Trophoblast cell (in vitro differentiated cells and primary cell): ENCODE measurements around the gene LURAP1L.

Experiments used
- DNase-seq, 2 donors: peaks; one replicate each; pipeline ENCODE4 v3.0.0-alpha.2; 2016
- H2AFZ ChIP-seq: 2 replicates; pipeline ENCODE4 v1.6.1; 2013; ENCODE audit warnings: low read length, moderate library complexity, mild to moderate bottlenecking; ENCODE audit not compliant: insufficient read depth, poor library complexity
- H2AK5ac ChIP-seq: 2 replicates; pipeline ENCODE4 v1.6.1; 2013; ENCODE audit warnings: mild to moderate bottlenecking, low read length
- H2BK120ac ChIP-seq: 2 replicates; pipeline ENCODE4 v1.6.1; 2013; ENCODE audit warnings: low read length, mild to moderate bottlenecking, moderate library complexity; ENCODE audit not compliant: insufficient read depth, poor library complexity
- H2BK12ac ChIP-seq: 2 replicates; pipeline ENCODE4 v1.6.1; 2013; ENCODE audit warnings: mild to moderate bottlenecking, low read length, moderate library complexity
- H2BK5ac ChIP-seq: 2 replicates; pipeline ENCODE4 v1.6.1; 2013; ENCODE audit warnings: low read length, low read depth, moderate library complexity, mild to moderate bottlenecking; ENCODE audit not compliant: poor library complexity
- H3K14ac ChIP-seq: 2 replicates; pipeline ENCODE4 v1.6.1; 2013; ENCODE audit warnings: mild to moderate bottlenecking, low read length
- H3K18ac ChIP-seq: 2 replicates; pipeline ENCODE4 v1.6.1; 2013; ENCODE audit warnings: mild to moderate bottlenecking, low read length
- H3K23ac ChIP-seq: 2 replicates; pipeline ENCODE4 v1.6.1; 2013; ENCODE audit warnings: low read length
- H3K27ac ChIP-seq: 2 replicates; pipeline ENCODE4 v1.5.1; 2013; ENCODE audit warnings: low read depth, mild to moderate bottlenecking, inconsistent platforms, low read length, moderate library complexity
- H3K27me3 ChIP-seq: 2 replicates; pipeline ENCODE4 v1.6.1; 2013; ENCODE audit warnings: inconsistent platforms, mild to moderate bottlenecking, low read length, moderate library complexity; ENCODE audit not compliant: insufficient read depth
- H3K36me3 ChIP-seq, 2 experiments: 1 replicate in 1 of 2; 2 replicates in 1 of 2; pipeline ENCODE4 v1.6.1; 2013; ENCODE audit warnings: low read length in 2 of 2, mild to moderate bottlenecking in 2 of 2, moderate library complexity in 1 of 2; ENCODE audit not compliant: insufficient read depth in 2 of 2, control insufficient read depth in 1 of 2
- H3K4ac ChIP-seq: 2 replicates; pipeline ENCODE4 v1.6.1; 2013; ENCODE audit warnings: low read depth, mild to moderate bottlenecking, low read length, moderate library complexity
- H3K4me1 ChIP-seq, 2 experiments: 1 replicate in 1 of 2; 2 replicates in 1 of 2; pipeline ENCODE4 v1.6.1; 2013; ENCODE audit warnings: low read length in 2 of 2, mild to moderate bottlenecking in 2 of 2, moderate library complexity in 1 of 2; ENCODE audit not compliant: insufficient read depth in 2 of 2, control insufficient read depth in 1 of 2
- H3K4me2 ChIP-seq: 2 replicates; pipeline ENCODE4 v1.6.1; 2013; ENCODE audit warnings: inconsistent platforms, mild to moderate bottlenecking, low read length, moderate library complexity
- H3K4me3 ChIP-seq: 2 replicates; pipeline ENCODE4 v1.5.1; 2013; ENCODE audit warnings: mild to moderate bottlenecking, low read depth, low read length, inconsistent platforms
- H3K79me1 ChIP-seq: one replicate; pipeline ENCODE4 v1.6.1; 2013; ENCODE audit warnings: low read length
- H3K79me2 ChIP-seq: 2 replicates; pipeline ENCODE4 v1.6.1; 2013; ENCODE audit warnings: low read length, mild to moderate bottlenecking; ENCODE audit not compliant: control insufficient read depth, insufficient read depth, poor library complexity
- H3K9ac ChIP-seq: 2 replicates; pipeline ENCODE4 v1.6.1; 2013; ENCODE audit warnings: mild to moderate bottlenecking, low read length
- H3K9me3 ChIP-seq: 2 replicates; pipeline ENCODE4 v1.6.1; 2013; ENCODE audit warnings: low read depth, mild to moderate bottlenecking, control low read depth, inconsistent platforms, low read length; ENCODE audit not compliant: insufficient read depth
- H4K12ac ChIP-seq: 2 replicates; pipeline ENCODE4 v1.6.1; 2013; ENCODE audit warnings: low read depth, mild to moderate bottlenecking, low read length, moderate library complexity
- H4K8ac ChIP-seq: 2 replicates; pipeline ENCODE4 v1.6.1; 2013; ENCODE audit warnings: low read depth, mild to moderate bottlenecking, low read length, moderate library complexity
- H4K91ac ChIP-seq: one replicate; pipeline ENCODE4 v1.6.1; 2013; ENCODE audit warnings: low read depth, mild to moderate bottlenecking, low read length, moderate library complexity
- WGBS: extraction: QIAGEN DNeasy Blood & Tissue Kit; methylation state at CpG from one replicate; pipeline ENCODE4 v1.1.7; 2013; ENCODE audit warnings: missing lambda C conversion rate; ENCODE audit not compliant: insufficient read length, insufficient coverage; ENCODE audit errors: extremely low coverage; 5-methylcytosine and 5-hydroxymethylcytosine counted together

Gene LURAP1L

DNA sequence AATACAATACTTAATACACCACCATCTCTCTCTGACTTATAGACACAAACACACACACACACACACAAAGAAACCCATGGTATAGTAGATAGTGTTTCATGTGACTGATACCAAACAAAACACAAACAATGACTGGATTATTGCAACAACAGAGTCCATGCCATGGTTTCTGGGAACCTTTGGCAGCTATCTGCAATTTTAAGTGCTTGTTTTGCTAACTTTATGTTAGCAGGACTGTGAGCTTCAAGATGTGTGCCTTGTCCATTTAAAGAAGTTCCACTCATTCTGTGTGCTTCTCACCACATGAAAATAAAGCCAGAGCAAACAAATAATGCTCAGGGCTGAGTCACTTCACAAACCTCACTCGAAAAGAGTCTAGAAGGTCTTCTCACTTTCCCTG, 15.1 kb upstream of the LURAP1L start:
- Histone ChIP-seq H3K9me3 (no peaks in the 10 kb centered on the region), H4K8ac (no peak overlapping the region), H3K79me1 (no peaks in the 10 kb centered on the region), H2BK12ac (no peak overlapping the region), H3K23ac (no peak overlapping the region), H3K4me3 (no peak overlapping the region), H4K91ac (no peak overlapping the region), H3K36me3 (no peaks in the 10 kb centered on the region), H2AFZ (no peak overlapping the region), H3K79me2 (no peaks in the 10 kb centered on the region), H3K27me3 (no peaks in the 10 kb centered on the region), H3K18ac (no peak overlapping the region), H3K9ac (no peak overlapping the region), H2BK120ac (no peak overlapping the region), H4K12ac (no peak overlapping the region), H2AK5ac (no peak overlapping the region), H3K4ac (no peak overlapping the region), H2BK5ac (no peak overlapping the region), H3K27ac (no peak overlapping the region), H3K4me2 (no peak overlapping the region), H3K14ac (no peak overlapping the region), H3K4me1 (no peaks in the 10 kb centered on the region)
- no CpG with 5 or more reads among the region's 1 CpG for WGBS
- DNase-seq, result no peak

DNA sequence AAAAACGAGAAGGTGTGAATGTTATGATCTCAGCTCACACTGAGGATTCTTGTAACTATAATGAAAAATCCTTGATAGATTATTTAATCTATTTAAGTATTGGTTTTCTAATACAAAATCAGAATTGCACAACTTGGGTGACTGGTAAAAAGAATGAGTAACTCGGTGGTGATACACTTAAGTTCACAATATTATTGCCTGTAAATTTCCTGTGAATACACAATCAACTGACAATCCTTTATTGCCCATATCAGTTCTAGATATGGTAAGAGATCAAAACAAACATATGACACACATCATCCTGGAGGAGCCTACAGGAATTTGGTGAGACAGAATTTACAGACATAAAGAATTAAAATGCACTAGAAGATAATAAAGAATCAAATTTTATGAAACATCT, 14.1 kb upstream of the LURAP1L start:
- Histone ChIP-seq H3K27me3 (no peaks in the 10 kb centered on the region), H3K23ac (no peak overlapping the region), H4K91ac (no peak overlapping the region), H3K4ac (no peak overlapping the region), H2BK120ac (no peak overlapping the region), H3K79me1 (no peaks in the 10 kb centered on the region), H4K8ac (no peak overlapping the region), H2AFZ (no peak overlapping the region), H2BK5ac (no peak overlapping the region), H3K79me2 (no peaks in the 10 kb centered on the region), H2BK12ac (no peak overlapping the region), H3K18ac (no peak overlapping the region), H4K12ac (no peak overlapping the region), H3K9me3 (no peaks in the 10 kb centered on the region), H2AK5ac (no peak overlapping the region), H3K36me3 (no peaks in the 10 kb centered on the region), H3K14ac (no peak overlapping the region), H3K4me2 (no peak overlapping the region), H3K27ac (no peak overlapping the region), H3K9ac (no peak overlapping the region), H3K4me3 (no peak overlapping the region), H3K4me1 (no peaks in the 10 kb centered on the region)
- no peak for DNase-seq
- no CpG with 5 or more reads among the region's 2 CpGs for WGBS

DNA sequence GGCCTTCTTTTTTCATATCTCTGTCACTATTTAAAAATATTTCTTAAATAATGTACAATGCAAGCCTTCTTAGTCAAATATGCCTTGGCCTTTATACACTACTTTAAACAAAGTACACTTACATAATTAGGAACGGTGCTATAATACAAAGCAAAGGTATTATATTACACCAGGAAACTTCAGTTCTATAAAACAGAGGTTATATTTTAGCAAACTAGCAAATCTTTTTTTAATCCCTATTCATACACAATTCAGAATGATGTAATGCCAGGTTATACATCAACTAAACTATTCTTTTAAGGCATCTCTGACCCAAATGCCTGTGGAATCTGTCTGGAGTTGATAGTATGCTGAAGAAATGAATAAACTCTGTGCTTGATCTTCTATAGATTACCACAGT, 10.7 kb upstream of the LURAP1L start:
- Histone ChIP-seq H4K8ac (no peak overlapping the region), H3K4me2 (no peak overlapping the region), H4K91ac (no peak overlapping the region), H3K4me1 (no peaks in the 10 kb centered on the region), H3K23ac (no peak overlapping the region), H3K79me1 (no peaks in the 10 kb centered on the region), H3K14ac (no peak overlapping the region), H3K79me2 (no peaks in the 10 kb centered on the region), H2BK12ac (no peak overlapping the region), H3K4ac (no peak overlapping the region), H3K4me3 (no peak overlapping the region), H2AFZ (no peak overlapping the region), H3K9ac (no peak overlapping the region), H2BK120ac (no peak overlapping the region), H3K36me3 (no peaks in the 10 kb centered on the region), H3K9me3 (no peaks in the 10 kb centered on the region), H3K27ac (no peak overlapping the region), H2BK5ac (no peak overlapping the region), H2AK5ac (no peak overlapping the region), H4K12ac (no peak overlapping the region), H3K27me3 (no peaks in the 10 kb centered on the region), H3K18ac (no peak overlapping the region)
- no CpG with 5 or more reads among the region's 1 CpG for WGBS
- DNase-seq, result no peak

DNA sequence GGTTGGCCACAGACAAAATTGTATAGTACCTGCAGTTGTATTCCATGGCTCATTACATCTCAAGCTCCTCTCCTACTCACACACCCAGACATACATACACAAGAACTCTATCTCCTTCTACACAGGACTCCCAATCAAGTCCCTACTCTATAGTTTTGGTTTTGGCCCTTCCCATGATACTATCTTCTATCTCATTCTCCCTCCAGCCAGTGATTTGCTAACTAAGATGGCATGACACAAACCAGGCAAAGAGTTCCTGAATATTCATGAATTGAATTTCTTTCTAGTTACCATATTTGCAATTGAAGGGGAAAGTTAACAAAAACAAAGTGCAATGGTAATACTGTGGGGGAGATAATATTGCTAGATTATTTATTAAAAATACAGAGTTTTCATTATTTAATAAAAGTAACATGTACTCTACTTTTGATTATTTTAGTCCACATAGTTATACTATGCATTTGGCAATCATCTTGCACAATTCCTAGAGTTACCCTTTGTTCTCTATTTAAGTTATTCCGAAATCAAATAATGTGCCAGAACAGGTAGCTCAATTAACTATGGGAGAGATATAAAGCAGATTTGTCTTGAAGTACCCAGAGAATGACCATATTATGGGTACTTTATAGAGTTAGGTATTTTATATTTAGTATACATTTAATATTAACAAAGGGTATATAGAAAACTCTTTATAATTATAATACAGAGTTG, 9.6 kb upstream of the LURAP1L start:
- Histone ChIP-seq H3K4me2 (no peak overlapping the region), H2BK120ac (no peak overlapping the region), H3K4ac (no peak overlapping the region), H4K91ac (no peak overlapping the region), H3K27me3 (no peaks in the 10 kb centered on the region), H2BK5ac (no peak overlapping the region), H3K27ac (no peak overlapping the region), H3K18ac (no peak overlapping the region), H3K9me3 (no peaks in the 10 kb centered on the region), H3K14ac (no peak overlapping the region), H4K8ac (no peak overlapping the region), H2AFZ (no peak overlapping the region), H2AK5ac (no peak overlapping the region), H2BK12ac (no peak overlapping the region), H3K4me3 (no peak overlapping the region), H3K9ac (no peak overlapping the region), H3K36me3 (no peaks in the 10 kb centered on the region), H4K12ac (no peak overlapping the region), H3K79me1 (no peaks in the 10 kb centered on the region), H3K4me1 (no peaks in the 10 kb centered on the region), H3K79me2 (no peaks in the 10 kb centered on the region), H3K23ac (no peak overlapping the region)
- DNase-seq, result no peak
- no CpG with 5 or more reads among the region's 1 CpG for WGBS
